CD14-positive monocyte (primary cell): ENCODE measurements around the gene SET. TPM values are rescaled to one million over a fixed set of nuclear protein-coding genes. Genes with fewer than 3 reads are reported as not detected.

ENCODE experiments used
- DNase-seq, 3 donors: peaks; one replicate each; pipeline ENCODE4 v3.0.0-alpha.2; 2011 to 2022
- H2AFZ ChIP-seq: 2 replicates; pipeline ENCODE4 v1.6.0; 2012; ENCODE audit warnings: mild to moderate bottlenecking, low read depth, low read length, inconsistent platforms; ENCODE audit not compliant: insufficient read depth, poor library complexity, severe bottlenecking
- H3K27ac ChIP-seq, 2 donors: 1 replicate in 1 of 2; 2 replicates in 1 of 2; pipeline ENCODE4 v1.5.1; 2012 to 2013; ENCODE audit warnings: low read length in 2 of 2, control low read depth in 1 of 2, inconsistent platforms in 1 of 2, low read depth in 1 of 2, mild to moderate bottlenecking in 1 of 2
- H3K27me3 ChIP-seq, 2 donors: one replicate each; pipeline versions ENCODE4 v1.6.0 to v1.6.1; 2011 to 2013; ENCODE audit warnings: low read length in 2 of 2; ENCODE audit not compliant: control insufficient read depth in 2 of 2, insufficient read depth in 2 of 2
- H3K36me3 ChIP-seq, 2 donors: replicated peaks in 1 of 2; 1 replicate in 1 of 2; 2 replicates in 1 of 2; pipeline versions ENCODE4 v1.5.1 to v1.6.1; 2012 to 2013; ENCODE audit warnings: low read length in 2 of 2, control low read depth in 1 of 2, inconsistent platforms in 1 of 2, mild to moderate bottlenecking in 1 of 2; ENCODE audit not compliant: insufficient read depth in 2 of 2, control insufficient read depth in 1 of 2
- H3K4me1 ChIP-seq, 2 donors: 1 replicate in 1 of 2; 2 replicates in 1 of 2; pipeline versions ENCODE4 v1.5.1 to v1.6.1; 2012 to 2013; ENCODE audit warnings: low read length in 2 of 2, control low read depth in 1 of 2, inconsistent platforms in 1 of 2, mild to moderate bottlenecking in 1 of 2, moderate library complexity in 1 of 2; ENCODE audit not compliant: insufficient read depth in 2 of 2, control insufficient read depth in 1 of 2
- H3K4me2 ChIP-seq: replicated peaks from 2 replicates; pipeline ENCODE3; 2012; ENCODE audit warnings: low read length, moderate library complexity, mild to moderate bottlenecking; ENCODE audit not compliant: poor library complexity, severe bottlenecking; ENCODE audit errors: extremely low read depth
- H3K4me3 ChIP-seq, 3 experiments: fragments of 200-600 bp in 1 of 3; sonication (generic) in 1 of 3; replicated peaks in 1 of 3; 1 replicate in 2 of 3; 2 replicates in 1 of 3; pipeline ENCODE4 v1.5.1; 2011 to 2013; ENCODE audit warnings: low read length in 3 of 3, mild to moderate bottlenecking in 3 of 3, control low read depth in 2 of 3, low read depth in 2 of 3, inconsistent platforms in 1 of 3, moderate library complexity in 1 of 3
- H3K79me2 ChIP-seq: 2 replicates; pipeline ENCODE4 v1.6.0; 2012; ENCODE audit warnings: mild to moderate bottlenecking, control low read depth, inconsistent platforms, low read length, moderate library complexity; ENCODE audit not compliant: insufficient read depth
- H3K9ac ChIP-seq: 2 replicates; pipeline ENCODE4 v1.6.0; 2017; ENCODE audit warnings: low read length, mild to moderate bottlenecking; ENCODE audit not compliant: insufficient read depth, poor library complexity, severe bottlenecking
- H3K9me3 ChIP-seq, 2 donors: replicated peaks in 1 of 2; 1 replicate in 1 of 2; 2 replicates in 1 of 2; pipeline versions ENCODE4 v1.5.1 to v1.6.1; 2012 to 2013; ENCODE audit warnings: low read length in 2 of 2, control low read depth in 1 of 2; ENCODE audit not compliant: control insufficient read depth in 1 of 2, insufficient read depth in 1 of 2
- H4K20me1 ChIP-seq: 2 replicates; pipeline ENCODE4 v1.6.0; 2012; ENCODE audit warnings: mild to moderate bottlenecking, low read length, control low read depth, moderate library complexity; ENCODE audit not compliant: insufficient read depth
- H3K27ac Mint-ChIP-seq, 7 donors: one replicate each; pipeline ENCODE4 v1.8.0; 2020; ENCODE audit warnings: mild to moderate bottlenecking in 7 of 7, mixed read lengths in 7 of 7, moderate library complexity in 6 of 7, inconsistent platforms in 2 of 7
- H3K27me3 Mint-ChIP-seq, 3 donors: one replicate each; pipeline ENCODE4 v1.8.0; 2021 to 2022; ENCODE audit warnings: low read depth in 3 of 3, mild to moderate bottlenecking in 3 of 3, mixed read lengths in 3 of 3, moderate library complexity in 3 of 3, inconsistent platforms in 1 of 3
- H3K36me3 Mint-ChIP-seq, 2 donors: one replicate each; pipeline ENCODE4 v1.8.0; 2020; ENCODE audit warnings: mixed read lengths in 2 of 2, inconsistent platforms in 1 of 2, mild to moderate bottlenecking in 1 of 2
- H3K4me1 Mint-ChIP-seq: one replicate; pipeline ENCODE4 v1.8.0; 2020; ENCODE audit warnings: mild to moderate bottlenecking, mixed read lengths
- H3K4me3 Mint-ChIP-seq, 2 donors: one replicate each; pipeline ENCODE4 v1.8.0; 2020; ENCODE audit warnings: mild to moderate bottlenecking in 2 of 2, mixed read lengths in 2 of 2, moderate library complexity in 1 of 2
- H3K9me3 Mint-ChIP-seq, 7 donors: one replicate each; pipeline ENCODE4 v1.8.0; 2020 to 2022; ENCODE audit warnings: mixed read lengths in 7 of 7, mild to moderate bottlenecking in 6 of 7, moderate library complexity in 6 of 7, inconsistent platforms in 2 of 7
- WGBS: methylation state at CpG from one replicate; pipeline ENCODE4 v1.1.5; 2013; ENCODE audit warnings: missing lambda C conversion rate; ENCODE audit not compliant: insufficient coverage; 5-methylcytosine and 5-hydroxymethylcytosine counted together
- intact Hi-C, 2 donors: fragments of 100-400 bp; cut with micrococcal nuclease; formaldehyde crosslinking; loops; one replicate each; pipeline versions ENCODE4 v1.15.0 to v1.15.1; 2023
- polyA plus RNA-seq, 3 donors: library from polyadenylated mRNA; depleted of rRNA in 1 of 3; unstranded in 2 of 3; stranded (reverse) in 1 of 3; fragments of 300-500 nt in 2 of 3; fragments of >200 nt in 1 of 3; fragmentation: Illumina TruSeq in 2 of 3; gene quantifications; 1 replicate in 2 of 3; 2 replicates in 1 of 3; pipeline ENCODE4 v1.2.3, GENCODE V29; 2012 to 2021
- TF ChIP-seq, protein P1 (sequence below): fragments of 200-600 bp; IDR thresholded peaks from one replicate; pipeline ENCODE4 v1.8.0; 2022; ENCODE audit warnings: antibody characterized with exemption, mild to moderate bottlenecking

SET gene
- polyA plus RNA-seq, 3 donors: 56.2 to 124 (median 114) TPM

DNA sequence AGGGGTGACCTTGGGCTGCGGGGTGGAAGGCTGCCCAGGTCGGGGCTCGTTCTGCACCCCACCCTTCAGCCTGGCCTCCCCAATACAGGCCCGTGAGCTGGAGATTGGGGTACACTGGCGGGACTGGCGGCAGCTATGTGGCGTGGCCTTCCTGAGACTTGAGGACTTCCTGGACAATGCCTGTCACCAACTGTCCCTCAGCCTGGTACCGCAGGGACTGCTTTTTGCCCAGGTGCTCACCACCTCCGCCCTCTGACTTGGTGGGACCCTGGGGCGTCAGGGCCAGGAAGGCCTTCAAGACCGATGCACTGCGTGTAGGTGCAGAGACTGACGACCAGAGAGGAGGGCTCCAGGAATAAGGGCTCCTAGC lies 24.4 kb downstream of the SET start:
- H3K4me1 Mint-ChIP-seq: no peaks in the 10 kb centered on the region
- no peaks in the 10 kb centered on the region for H3K27me3 ChIP-seq
- no peak overlapping the region for H3K4me2 ChIP-seq
- WGBS: 97% methylated on average over 11 of the region's 13 CpGs
- no peaks in the 10 kb centered on the region for H3K9me3 ChIP-seq
- H3K79me2 ChIP-seq: no peaks in the 10 kb centered on the region
- TF ChIP-seq, protein P1, sequence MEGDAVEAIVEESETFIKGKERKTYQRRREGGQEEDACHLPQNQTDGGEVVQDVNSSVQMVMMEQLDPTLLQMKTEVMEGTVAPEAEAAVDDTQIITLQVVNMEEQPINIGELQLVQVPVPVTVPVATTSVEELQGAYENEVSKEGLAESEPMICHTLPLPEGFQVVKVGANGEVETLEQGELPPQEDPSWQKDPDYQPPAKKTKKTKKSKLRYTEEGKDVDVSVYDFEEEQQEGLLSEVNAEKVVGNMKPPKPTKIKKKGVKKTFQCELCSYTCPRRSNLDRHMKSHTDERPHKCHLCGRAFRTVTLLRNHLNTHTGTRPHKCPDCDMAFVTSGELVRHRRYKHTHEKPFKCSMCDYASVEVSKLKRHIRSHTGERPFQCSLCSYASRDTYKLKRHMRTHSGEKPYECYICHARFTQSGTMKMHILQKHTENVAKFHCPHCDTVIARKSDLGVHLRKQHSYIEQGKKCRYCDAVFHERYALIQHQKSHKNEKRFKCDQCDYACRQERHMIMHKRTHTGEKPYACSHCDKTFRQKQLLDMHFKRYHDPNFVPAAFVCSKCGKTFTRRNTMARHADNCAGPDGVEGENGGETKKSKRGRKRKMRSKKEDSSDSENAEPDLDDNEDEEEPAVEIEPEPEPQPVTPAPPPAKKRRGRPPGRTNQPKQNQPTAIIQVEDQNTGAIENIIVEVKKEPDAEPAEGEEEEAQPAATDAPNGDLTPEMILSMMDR: no peak
- intact Hi-C loops: no loop called here
- no peak overlapping the region for H3K27ac ChIP-seq
- peaks cover 0 to 1% (median 0%) of the 10 kb centered on the region in 3 donors for H3K27me3 Mint-ChIP-seq
- no peak overlapping the region for H3K9ac ChIP-seq
- H3K4me1 ChIP-seq: no peaks in the 10 kb centered on the region
- DNase-seq: no peak
- peaks cover 0 to 2% (median 0%) of the 10 kb centered on the region in 7 donors for H3K9me3 Mint-ChIP-seq
- H3K36me3 Mint-ChIP-seq: no peaks in the 10 kb centered on the region
- no peaks in the 10 kb centered on the region for H3K36me3 ChIP-seq
- H3K27ac Mint-ChIP-seq: no peak overlapping the region
- no peaks in the 10 kb centered on the region for H4K20me1 ChIP-seq
- no peak overlapping the region for H3K4me3 ChIP-seq
- no peak overlapping the region for H2AFZ ChIP-seq
- H3K4me3 Mint-ChIP-seq: no peak overlapping the region

DNA sequence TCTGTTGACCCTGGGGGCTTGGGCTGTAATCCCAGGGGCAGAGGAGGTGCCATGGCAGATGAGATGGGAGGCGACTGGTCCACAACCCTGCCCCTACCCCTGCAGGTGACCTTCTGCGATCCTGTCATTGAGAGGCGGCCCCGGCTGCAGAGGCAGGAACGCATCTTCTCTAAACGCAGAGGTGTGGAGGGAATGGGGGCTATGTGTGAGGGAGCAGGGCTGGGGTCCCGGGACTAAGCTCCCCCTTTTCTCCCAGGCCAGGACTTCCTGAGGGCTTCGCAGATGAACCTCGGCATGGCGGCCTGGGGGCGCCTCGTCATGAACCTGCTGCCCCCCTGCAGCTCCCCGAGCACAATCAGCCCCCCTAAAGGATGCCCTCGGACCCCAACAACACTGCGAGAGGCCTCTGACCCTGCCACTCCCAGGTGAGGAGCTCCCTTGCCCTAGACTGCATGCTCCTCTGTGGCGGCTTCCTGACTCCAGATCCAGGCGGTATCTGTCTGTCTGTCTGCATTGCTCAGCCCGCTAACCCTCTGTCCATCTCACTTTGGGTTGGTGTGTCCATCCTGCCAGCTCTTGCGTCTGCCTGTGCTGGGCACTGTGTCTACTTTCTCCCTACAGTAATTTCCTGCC lies 25.0 kb downstream of the SET start:
- Histone ChIP-seq H3K4me2 (no peak overlapping the region), H4K20me1 (no peaks in the 10 kb centered on the region), H3K79me2 (no peaks in the 10 kb centered on the region), H3K36me3 (no peaks in the 10 kb centered on the region), H3K27me3 (no peaks in the 10 kb centered on the region), H3K4me1 (no peaks in the 10 kb centered on the region), H3K9me3 (no peaks in the 10 kb centered on the region), H2AFZ (no peak overlapping the region), H3K9ac (no peak overlapping the region), H3K4me3 (no peak overlapping the region), H3K27ac (no peak overlapping the region)
- Mint-ChIP-seq H3K4me1 (no peaks in the 10 kb centered on the region), H3K36me3 (no peaks in the 10 kb centered on the region), H3K27ac (no peak overlapping the region), H3K27me3 (peaks cover 0 to 1% (median 0%) of the 10 kb centered on the region in 3 donors), H3K4me3 (no peak overlapping the region), H3K9me3 (peaks cover 0 to 2% (median 0%) of the 10 kb centered on the region in 7 donors)
- 98% methylated on average over 13 of the region's 19 CpGs for WGBS
- DNase-seq: no peak
- intact Hi-C loops: no loop called here
- TF ChIP-seq, protein P1: no peak
